ENCODE results near the gene C16orf90. TPM values are rescaled to one million over a fixed set of nuclear protein-coding genes. Genes with fewer than 3 reads are reported as not detected.

Gene C16orf90, protein sequence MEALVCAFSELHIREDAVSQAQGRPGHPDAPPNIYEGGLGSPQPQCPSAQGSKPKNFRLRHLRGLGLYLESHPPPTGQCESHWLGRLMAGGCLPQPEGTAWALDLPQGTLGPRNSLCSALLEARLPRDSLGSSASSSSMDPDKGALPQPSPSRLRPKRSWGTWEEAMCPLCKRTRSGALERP
- not detected in 2 replicates for total RNA-seq

DNA sequence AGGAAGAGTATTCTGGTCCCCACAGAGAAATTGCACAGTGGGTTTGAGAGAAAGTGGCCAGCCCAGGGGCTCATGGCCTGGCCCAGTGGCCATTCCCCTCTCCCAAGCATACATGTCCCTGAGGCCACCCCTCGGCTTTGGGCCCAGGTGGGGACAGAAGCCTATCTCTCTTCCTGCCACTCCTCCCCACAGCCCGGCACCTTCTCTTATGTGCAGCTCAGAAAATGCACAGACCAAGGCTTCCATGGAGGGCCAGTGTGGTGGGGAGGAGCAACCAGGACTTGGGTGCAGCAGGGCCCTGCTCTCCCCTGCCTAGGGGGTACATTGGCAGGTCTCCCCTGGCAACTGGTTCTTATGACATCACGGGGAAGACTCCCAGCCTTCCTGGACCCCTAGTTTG is at the start of gene C16orf90:
Gene C16orf90, minus strand, starts transcription at position 314 of the 400 bp plus-strand sequence. Its CDS starts 68 bp downstream, at position 246.

Other genes starting within 250 kb of the C16orf90 start
- gene MEFV, start 238.9 kb downstream of the C16orf90 start, total RNA-seq, result 0.13 TPM in 1 of 2 replicates, not detected in the other
- 30.6 and 45.6 TPM in 2 replicates for gene ZNF263, start 212.0 kb downstream of the C16orf90 start, total RNA-seq
- 2.6 and 3.7 TPM in 2 replicates for gene TIGD7, start 190.1 kb downstream of the C16orf90 start, total RNA-seq
- gene ZNF75A, start 190.0 kb downstream of the C16orf90 start, total RNA-seq, result 13.4 and 23.4 TPM in 2 replicates
- not detected in 2 replicates for gene OR2C1, start 139.6 kb downstream of the C16orf90 start, total RNA-seq
- 6.0 and 8.9 TPM in 2 replicates for gene ZSCAN32, start 94.5 kb downstream of the C16orf90 start, total RNA-seq
- 4.8 and 4.9 TPM in 2 replicates for gene ZNF174, start 94.3 kb downstream of the C16orf90 start, total RNA-seq
- gene ZNF597, start 52.0 kb downstream of the C16orf90 start, total RNA-seq, result 1.3 and 2.3 TPM in 2 replicates
- gene NAA60, start 51.8 kb downstream of the C16orf90 start, total RNA-seq, result 6.6 and 17.7 TPM in 2 replicates
- 7.1 and 15.6 TPM in 2 replicates for gene CLUAP1, start 5.5 kb upstream of the C16orf90 start, total RNA-seq
- gene NLRC3, start 81.9 kb upstream of the C16orf90 start, total RNA-seq, result 0.97 and 3.8 TPM in 2 replicates
- 1.6 and 3.7 TPM in 2 replicates for gene SLX4, start 116.1 kb upstream of the C16orf90 start, total RNA-seq
- gene DNASE1, start 159.2 kb upstream of the C16orf90 start, total RNA-seq, result 9.6 and 28.1 TPM in 2 replicates
- gene TRAP1, start 222.0 kb upstream of the C16orf90 start, total RNA-seq, result 44.0 and 56.8 TPM in 2 replicates

All from bladder microvascular endothelial cell (primary cell).